ENCODE data around the gene MARCKS. TPM values are rescaled to one million over a fixed set of nuclear protein-coding genes. Genes with fewer than 3 reads are reported as not detected.

MARCKS gene
- total RNA-seq, 1 donor from 2014 or later: 442 TPM

DNA sequence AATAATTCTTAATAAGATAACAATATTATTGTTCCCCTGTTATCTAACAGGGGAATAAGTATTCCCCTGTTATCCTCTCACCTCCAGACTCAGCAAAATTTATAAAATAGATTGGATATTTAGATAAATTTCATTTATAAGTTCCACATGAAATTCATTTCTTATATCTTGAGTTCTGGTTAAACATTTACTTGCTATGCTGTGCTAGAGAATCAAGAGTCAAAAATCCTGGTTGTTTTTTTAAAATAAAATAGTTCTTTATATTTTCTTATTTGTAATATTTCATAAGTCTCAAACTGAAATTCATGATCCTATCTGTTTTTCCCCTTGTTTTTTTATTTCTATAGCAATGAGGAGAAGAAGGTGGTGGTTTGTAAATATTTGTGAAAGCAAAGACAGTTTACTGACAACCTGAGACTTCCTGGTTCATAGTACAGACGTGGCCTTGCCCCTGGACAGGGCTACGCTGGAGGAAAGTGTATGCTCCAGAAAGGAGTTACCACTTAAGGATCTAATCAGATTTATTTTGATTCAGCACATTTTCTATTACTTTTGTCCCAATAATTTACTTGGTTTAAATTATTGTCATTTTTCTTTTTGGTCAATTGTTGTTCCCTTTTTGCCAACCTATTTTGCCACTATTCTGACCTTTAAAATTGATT is 37.8 kb upstream of the MARCKS start:
- TF ChIP-seq, protein P1, sequence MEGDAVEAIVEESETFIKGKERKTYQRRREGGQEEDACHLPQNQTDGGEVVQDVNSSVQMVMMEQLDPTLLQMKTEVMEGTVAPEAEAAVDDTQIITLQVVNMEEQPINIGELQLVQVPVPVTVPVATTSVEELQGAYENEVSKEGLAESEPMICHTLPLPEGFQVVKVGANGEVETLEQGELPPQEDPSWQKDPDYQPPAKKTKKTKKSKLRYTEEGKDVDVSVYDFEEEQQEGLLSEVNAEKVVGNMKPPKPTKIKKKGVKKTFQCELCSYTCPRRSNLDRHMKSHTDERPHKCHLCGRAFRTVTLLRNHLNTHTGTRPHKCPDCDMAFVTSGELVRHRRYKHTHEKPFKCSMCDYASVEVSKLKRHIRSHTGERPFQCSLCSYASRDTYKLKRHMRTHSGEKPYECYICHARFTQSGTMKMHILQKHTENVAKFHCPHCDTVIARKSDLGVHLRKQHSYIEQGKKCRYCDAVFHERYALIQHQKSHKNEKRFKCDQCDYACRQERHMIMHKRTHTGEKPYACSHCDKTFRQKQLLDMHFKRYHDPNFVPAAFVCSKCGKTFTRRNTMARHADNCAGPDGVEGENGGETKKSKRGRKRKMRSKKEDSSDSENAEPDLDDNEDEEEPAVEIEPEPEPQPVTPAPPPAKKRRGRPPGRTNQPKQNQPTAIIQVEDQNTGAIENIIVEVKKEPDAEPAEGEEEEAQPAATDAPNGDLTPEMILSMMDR (IDR thresholded peaks at IDR 0.05; ENCODE audit: partially characterized antibody, unreplicated experiment): no peak

DNA sequence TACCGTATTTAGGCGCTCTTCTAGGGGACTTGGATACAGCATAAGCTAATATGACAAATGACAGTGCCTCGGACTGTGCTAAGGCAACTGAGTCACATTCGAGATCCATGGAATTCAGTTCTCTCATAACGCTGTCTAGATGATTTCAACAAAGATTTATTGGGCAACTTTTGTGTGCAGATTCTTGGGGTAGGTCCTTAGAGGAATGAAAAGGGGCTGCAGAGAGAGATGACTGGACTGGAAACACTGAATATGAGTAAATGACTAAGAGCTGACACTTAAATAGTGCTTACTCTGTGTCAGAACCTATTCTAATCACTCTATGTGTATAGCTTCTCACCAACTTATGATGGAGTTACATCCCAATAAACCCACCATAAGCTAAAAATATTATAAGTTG is 36.4 kb upstream of the MARCKS start:
- no peak overlapping the region for H3K27ac Mint-ChIP-seq (ENCODE audit: unreplicated experiment)
- TF ChIP-seq, protein P1 (IDR thresholded peaks at IDR 0.05; ENCODE audit: partially characterized antibody, unreplicated experiment): no peak

More for the DNA sequence above, 37.8 kb upstream of the MARCKS start:
- Mint-ChIP-seq H3K27ac (ENCODE audit: unreplicated experiment) (no peak overlapping the region), H3K4me1 (ENCODE audit: low read depth, unreplicated experiment) (no peaks in the 10 kb centered on the region), H3K9me3 (ENCODE audit: unreplicated experiment) (no peaks in the 10 kb centered on the region), H3K4me3 (ENCODE audit: unreplicated experiment) (no peak overlapping the region), H3K27me3 (ENCODE audit: unreplicated experiment) (no peaks in the 10 kb centered on the region), H3K36me3 (ENCODE audit: unreplicated experiment) (no peaks in the 10 kb centered on the region)
- no peak for DNase-seq

DNA sequence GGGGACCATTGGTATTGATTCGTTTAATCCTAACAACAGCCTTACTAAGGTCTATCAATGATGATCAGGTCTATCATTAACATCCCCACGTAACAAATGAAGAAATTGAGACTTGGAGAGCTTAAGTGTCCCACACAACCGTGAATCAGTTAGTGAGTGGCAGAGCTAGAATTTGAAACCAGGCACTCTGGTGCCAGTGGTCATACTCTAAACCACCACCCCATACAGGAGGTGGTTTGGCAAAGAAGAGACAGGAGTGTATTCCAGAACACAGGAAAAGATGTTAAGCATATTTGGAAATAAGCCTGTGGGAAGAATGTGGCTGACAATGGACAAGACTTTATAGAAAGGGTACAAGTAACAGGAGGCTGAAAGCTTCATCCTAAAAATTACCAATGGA is 35.7 kb upstream of the MARCKS start:
- Mint-ChIP-seq H3K27me3 (ENCODE audit: unreplicated experiment) (peaks cover 3% of the 10 kb centered on the region), H3K4me3 (ENCODE audit: unreplicated experiment) (no peak overlapping the region), H3K27ac (ENCODE audit: unreplicated experiment) (no peak overlapping the region), H3K9me3 (ENCODE audit: unreplicated experiment) (no peaks in the 10 kb centered on the region), H3K4me1 (ENCODE audit: low read depth, unreplicated experiment) (peaks cover 5% of the 10 kb centered on the region), H3K36me3 (ENCODE audit: unreplicated experiment) (no peaks in the 10 kb centered on the region)
- TF ChIP-seq, protein P1 (IDR thresholded peaks at IDR 0.05; ENCODE audit: partially characterized antibody, unreplicated experiment): no peak
- DNase-seq: no peak

More for the DNA sequence above, 36.4 kb upstream of the MARCKS start:
- Mint-ChIP-seq H3K27me3 (ENCODE audit: unreplicated experiment) (peaks cover 3% of the 10 kb centered on the region), H3K9me3 (ENCODE audit: unreplicated experiment) (no peaks in the 10 kb centered on the region), H3K36me3 (ENCODE audit: unreplicated experiment) (no peaks in the 10 kb centered on the region), H3K4me1 (ENCODE audit: low read depth, unreplicated experiment) (peaks cover 3% of the 10 kb centered on the region), H3K4me3 (ENCODE audit: unreplicated experiment) (no peak overlapping the region)
- no peak for DNase-seq

DNA sequence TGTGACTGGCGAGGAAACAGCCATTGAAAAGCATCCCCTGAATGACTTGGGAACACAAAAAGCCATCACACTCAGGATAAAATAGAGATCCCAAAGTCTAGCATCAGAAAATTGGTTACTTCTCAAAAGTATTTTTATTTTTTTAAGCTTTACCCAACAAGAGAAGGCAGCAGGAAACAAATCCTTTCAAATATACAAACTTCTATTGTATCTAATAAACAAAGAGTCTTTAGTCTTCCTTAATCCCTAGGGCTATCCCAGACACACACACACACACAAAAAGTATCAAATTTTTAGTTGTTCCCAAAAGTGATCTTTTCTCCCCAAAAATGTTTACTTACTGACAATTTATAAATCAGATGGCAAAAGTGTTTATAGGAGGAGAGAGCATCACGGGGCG is 33.2 kb upstream of the MARCKS start:
- peaks cover 3% of the 10 kb centered on the region for H3K27me3 Mint-ChIP-seq (ENCODE audit: unreplicated experiment)
- DNase-seq: no peak
- H3K9me3 Mint-ChIP-seq (ENCODE audit: unreplicated experiment): no peaks in the 10 kb centered on the region
- TF ChIP-seq, protein P1 (IDR thresholded peaks at IDR 0.05; ENCODE audit: partially characterized antibody, unreplicated experiment): no peak
- H3K36me3 Mint-ChIP-seq (ENCODE audit: unreplicated experiment): no peaks in the 10 kb centered on the region
- no peak overlapping the region for H3K4me3 Mint-ChIP-seq (ENCODE audit: unreplicated experiment)
- H3K4me1 Mint-ChIP-seq (ENCODE audit: low read depth, unreplicated experiment): peaks cover 5% of the 10 kb centered on the region
- H3K27ac Mint-ChIP-seq (ENCODE audit: unreplicated experiment): no peak overlapping the region

DNA sequence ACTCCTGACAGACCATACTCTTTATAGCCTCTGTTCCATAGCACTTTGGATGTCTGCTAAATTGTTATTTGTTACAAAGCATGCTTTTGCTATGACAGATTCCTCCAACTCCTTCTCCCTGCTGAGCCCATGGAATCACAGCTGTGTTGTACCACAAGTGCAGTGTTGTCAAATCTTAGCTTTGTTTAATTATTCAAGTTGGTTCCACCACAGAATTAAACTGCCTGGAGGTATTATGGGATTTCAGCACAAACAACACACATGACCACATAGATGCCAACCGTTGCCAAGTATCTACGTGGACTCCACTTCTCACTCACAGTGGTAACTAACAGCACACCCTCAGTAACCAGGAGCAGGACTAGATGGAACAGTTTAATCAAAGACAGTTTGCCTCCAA is 32.7 kb upstream of the MARCKS start:
- TF ChIP-seq, protein P1 (IDR thresholded peaks at IDR 0.05; ENCODE audit: partially characterized antibody, unreplicated experiment): no peak
- peaks cover 5% of the 10 kb centered on the region for H3K4me1 Mint-ChIP-seq (ENCODE audit: low read depth, unreplicated experiment)
- peaks cover 3% of the 10 kb centered on the region for H3K27me3 Mint-ChIP-seq (ENCODE audit: unreplicated experiment)
- no peak for DNase-seq
- no peaks in the 10 kb centered on the region for H3K9me3 Mint-ChIP-seq (ENCODE audit: unreplicated experiment)
- H3K27ac Mint-ChIP-seq (ENCODE audit: unreplicated experiment): no peak overlapping the region
- no peak overlapping the region for H3K4me3 Mint-ChIP-seq (ENCODE audit: unreplicated experiment)
- no peaks in the 10 kb centered on the region for H3K36me3 Mint-ChIP-seq (ENCODE audit: unreplicated experiment)
